ENCODE measurements around the gene ENTPD2. TPM values are rescaled to one million over a fixed set of nuclear protein-coding genes. Genes with fewer than 3 reads are reported as not detected.
"Not testable (repeated sequence)": the region's sequence is repeated elsewhere in the genome, so short reads cannot be mapped to it uniquely, and the experiment has no call there.

The ENTPD2 gene
- total RNA-seq, 2 donors from 2014 or later: 0.27 TPM; not detected in 1

GRCh38 chr9:137042751-137043727, 10.8 kb downstream of the ENTPD2 start:
- ATAC-seq (no peak), DNase-seq (ENCODE audit: low spot score in 2 of 2) (no peak)
- Mint-ChIP-seq H3K36me3 (no peaks in the 10 kb centered on the region), H3K27ac (no peak overlapping the region), H3K9me3 (no peaks in the 10 kb centered on the region)

- Mint-ChIP-seq H3K27ac (no peak overlapping the region), H3K36me3 (no peaks in the 10 kb centered on the region), H3K9me3 (no peaks in the 10 kb centered on the region)
- ATAC-seq (no peak), DNase-seq (ENCODE audit: low spot score in 2 of 2) (no peak)
Observed at GRCh38 chr9:137041124-137041523, 12.7 kb downstream of the ENTPD2 start.

- ATAC-seq: no peak
- no peaks in the 10 kb centered on the region for H3K36me3 Mint-ChIP-seq
- H3K9me3 Mint-ChIP-seq: no peaks in the 10 kb centered on the region
- no peak overlapping the region for H3K27ac Mint-ChIP-seq
- no peak for DNase-seq (ENCODE audit: low spot score in 2 of 2)
Observed at GRCh38 chr9:137040568-137040967, 13.3 kb downstream of the ENTPD2 start.

GRCh38 chr9:137039611-137040366, 14.1 kb downstream of the ENTPD2 start:
- no peak overlapping the region for H3K27ac Mint-ChIP-seq
- DNase-seq (ENCODE audit: low spot score in 2 of 2) (no peak), ATAC-seq (no peak)
- no peaks in the 10 kb centered on the region for H3K36me3 Mint-ChIP-seq
- H3K9me3 Mint-ChIP-seq: no peaks in the 10 kb centered on the region

GRCh38 chr9:137038916-137039315, 14.9 kb downstream of the ENTPD2 start:
- Mint-ChIP-seq H3K9me3 (no peaks in the 10 kb centered on the region), H3K36me3 (no peaks in the 10 kb centered on the region), H3K27ac (no peak overlapping the region)
- ATAC-seq (no peak), DNase-seq (ENCODE audit: low spot score in 2 of 2) (no peak)

GRCh38 chr9:137037483-137037882, 16.4 kb downstream of the ENTPD2 start:
- ATAC-seq: no peak
- H3K9me3 Mint-ChIP-seq: no peaks in the 10 kb centered on the region
- no peaks in the 10 kb centered on the region for H3K36me3 Mint-ChIP-seq

GRCh38 chr9:137037035-137037434, 16.8 kb downstream of the ENTPD2 start:
- no peaks in the 10 kb centered on the region for H3K36me3 Mint-ChIP-seq
- no peak for DNase-seq (ENCODE audit: low spot score in 2 of 2)
- no peaks in the 10 kb centered on the region for H3K9me3 Mint-ChIP-seq
- ATAC-seq: no peak
- H3K27ac Mint-ChIP-seq: no peak overlapping the region

More at GRCh38 chr9:137037483-137037882, 16.4 kb downstream of the ENTPD2 start:
- no peak for DNase-seq (ENCODE audit: low spot score in 2 of 2)
- H3K27ac Mint-ChIP-seq: no peak overlapping the region

GRCh38 chr9:137035937-137036336, 17.9 kb downstream of the ENTPD2 start:
- ATAC-seq: no peak
- no peak for DNase-seq (ENCODE audit: low spot score in 2 of 2)
- Mint-ChIP-seq H3K36me3 (no peaks in the 10 kb centered on the region), H3K9me3 (no peaks in the 10 kb centered on the region), H3K27ac (peak overlapping the region in 1 of 2 donors; percentile 60)

- Mint-ChIP-seq H3K27ac (peak overlapping the region in 1 of 2 donors; percentile 60), H3K36me3 (no peaks in the 10 kb centered on the region), H3K9me3 (no peaks in the 10 kb centered on the region)
- DNase-seq (ENCODE audit: low spot score in 2 of 2): no peak
- peak in 1 of 2 donors; percentile 8 for ATAC-seq
Observed at GRCh38 chr9:137035507-137035834, 18.4 kb downstream of the ENTPD2 start.

- H3K27ac Mint-ChIP-seq: peak overlapping the region; percentile 22 to 60
- H3K9me3 Mint-ChIP-seq: no peaks in the 10 kb centered on the region
- H3K36me3 Mint-ChIP-seq: no peaks in the 10 kb centered on the region
- DNase-seq (ENCODE audit: low spot score in 2 of 2) (peak; percentile 87), ATAC-seq (peak; percentile 84 to 88)
Observed at GRCh38 chr9:137034709-137035506, 19.0 kb downstream of the ENTPD2 start.

- Mint-ChIP-seq H3K27ac (peak overlapping the region; percentile 22 to 60), H3K36me3 (no peaks in the 10 kb centered on the region), H3K9me3 (no peaks in the 10 kb centered on the region)
- ATAC-seq (no peak), DNase-seq (ENCODE audit: low spot score in 2 of 2) (no peak)
Observed at GRCh38 chr9:137034039-137034708, 19.7 kb downstream of the ENTPD2 start.

- H3K9me3 Mint-ChIP-seq; H3K36me3 Mint-ChIP-seq; ATAC-seq; H3K27ac Mint-ChIP-seq; DNase-seq (ENCODE audit: low spot score in 2 of 2): not testable (repeated sequence)
Observed at GRCh38 chr9:137033481-137033880, 20.4 kb downstream of the ENTPD2 start.

GRCh38 chr9:137032858-137033257, 21.0 kb downstream of the ENTPD2 start:
- Mint-ChIP-seq H3K36me3 (no peaks in the 10 kb centered on the region), H3K27ac (no peak overlapping the region), H3K9me3 (no peaks in the 10 kb centered on the region)
- DNase-seq (ENCODE audit: low spot score in 2 of 2) (no peak), ATAC-seq (no peak)

- ATAC-seq: peak in 1 of 2 donors; percentile 6
Observed at GRCh38 chr9:137031904-137032640, 21.8 kb downstream of the ENTPD2 start, which contains the start of gene FUT7. Gene FUT7, minus strand, starts transcription at chr9:137032088. Its CDS starts 97 bp downstream, at chr9:137031991.

More at GRCh38 chr9:137031904-137032640, 21.8 kb downstream of the ENTPD2 start, which contains the start of gene FUT7:
- H3K27ac Mint-ChIP-seq: peak within 1 kb of the TSS in 1 of 2 donors; percentile 68
- no peaks in the 10 kb centered on the region for H3K9me3 Mint-ChIP-seq
- H3K36me3 Mint-ChIP-seq: no peaks in the 10 kb centered on the region
- no peak for DNase-seq (ENCODE audit: low spot score in 2 of 2)
